ENCODE results near the gene HEPACAM2. TPM values are rescaled to one million over a fixed set of nuclear protein-coding genes. Genes with fewer than 3 reads are reported as not detected.

HEPACAM2 gene
- total RNA-seq, 1 experiment from 2014 or later, result not detected

DNA sequence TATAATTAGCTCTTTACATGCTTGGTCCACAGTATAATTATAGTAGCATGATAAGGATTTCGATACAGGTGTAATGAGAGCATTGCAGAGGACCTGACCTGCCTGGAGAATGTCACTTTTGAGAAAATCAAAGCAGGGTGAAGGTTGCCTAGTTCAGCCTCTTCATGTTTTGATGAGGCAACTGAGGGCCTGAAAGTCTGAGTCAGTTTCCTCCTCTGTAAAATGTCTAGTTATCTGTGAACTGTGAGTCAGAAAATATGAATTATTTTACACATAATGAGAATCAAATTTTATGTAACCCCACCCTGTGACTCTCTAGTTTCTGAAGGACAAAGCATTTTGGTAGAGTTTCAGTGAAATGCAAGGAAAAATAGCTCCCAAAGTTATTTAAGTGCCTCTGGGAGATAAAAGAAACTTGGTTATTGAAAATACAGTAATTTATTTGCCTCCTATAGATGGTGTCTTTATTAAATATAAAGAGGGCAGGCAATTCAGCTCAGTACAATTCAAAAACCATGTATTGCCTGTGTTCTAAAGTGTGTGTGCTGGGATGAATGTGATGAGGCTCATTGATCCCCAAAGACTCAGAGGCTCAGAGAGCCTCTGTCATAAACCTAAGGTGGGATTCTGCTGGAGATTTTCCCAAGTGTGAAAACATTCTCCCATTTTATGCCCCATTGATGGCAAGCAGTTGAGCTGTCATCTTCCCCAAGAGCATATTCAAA, 40.8 kb downstream of the HEPACAM2 start:
- H3K14ac ChIP-seq (ENCODE audit: insufficient read depth, low read length), result no peak overlapping the region
- H4K20me1 ChIP-seq (ENCODE audit: control insufficient read depth, insufficient read depth, insufficient read length), result no peaks in the 10 kb centered on the region
- H3K27me3 ChIP-seq (ENCODE audit: insufficient read depth, low read length), result no peaks in the 10 kb centered on the region
- no peak overlapping the region for H3K4me3 Mint-ChIP-seq
- H3K23me2 ChIP-seq (ENCODE audit: insufficient read length, low read depth, low read length, poor library complexity, severe bottlenecking), result no peaks in the 10 kb centered on the region
- no peak overlapping the region for H3T11ph ChIP-seq (ENCODE audit: low read length)
- H3K27me3 Mint-ChIP-seq (ENCODE audit: low read depth), result peaks cover 18% of the 10 kb centered on the region
- H2AFZ ChIP-seq (ENCODE audit: low read length), result no peak overlapping the region
- no peak overlapping the region for H2BK20ac ChIP-seq (ENCODE audit: low read depth, low read length, poor library complexity, severe bottlenecking)
- H3K27ac Mint-ChIP-seq, result no peak overlapping the region
- TF ChIP-seq, protein P1, sequence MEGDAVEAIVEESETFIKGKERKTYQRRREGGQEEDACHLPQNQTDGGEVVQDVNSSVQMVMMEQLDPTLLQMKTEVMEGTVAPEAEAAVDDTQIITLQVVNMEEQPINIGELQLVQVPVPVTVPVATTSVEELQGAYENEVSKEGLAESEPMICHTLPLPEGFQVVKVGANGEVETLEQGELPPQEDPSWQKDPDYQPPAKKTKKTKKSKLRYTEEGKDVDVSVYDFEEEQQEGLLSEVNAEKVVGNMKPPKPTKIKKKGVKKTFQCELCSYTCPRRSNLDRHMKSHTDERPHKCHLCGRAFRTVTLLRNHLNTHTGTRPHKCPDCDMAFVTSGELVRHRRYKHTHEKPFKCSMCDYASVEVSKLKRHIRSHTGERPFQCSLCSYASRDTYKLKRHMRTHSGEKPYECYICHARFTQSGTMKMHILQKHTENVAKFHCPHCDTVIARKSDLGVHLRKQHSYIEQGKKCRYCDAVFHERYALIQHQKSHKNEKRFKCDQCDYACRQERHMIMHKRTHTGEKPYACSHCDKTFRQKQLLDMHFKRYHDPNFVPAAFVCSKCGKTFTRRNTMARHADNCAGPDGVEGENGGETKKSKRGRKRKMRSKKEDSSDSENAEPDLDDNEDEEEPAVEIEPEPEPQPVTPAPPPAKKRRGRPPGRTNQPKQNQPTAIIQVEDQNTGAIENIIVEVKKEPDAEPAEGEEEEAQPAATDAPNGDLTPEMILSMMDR (conservative IDR thresholded peaks at IDR 0.05), result no peak
- H3K36me3 Mint-ChIP-seq (ENCODE audit: insufficient read depth in 1 of 3, low read depth in 3 of 3), result no peaks in the 10 kb centered on the region
- no peak for DNase-seq
- H3K4ac ChIP-seq (ENCODE audit: low read depth, low read length), result no peak overlapping the region
- H3K79me1 ChIP-seq (ENCODE audit: insufficient read depth, low read depth, low read length, poor library complexity, severe bottlenecking), result no peaks in the 10 kb centered on the region
- H2AK5ac ChIP-seq (ENCODE audit: insufficient read length, low read length), result no peak overlapping the region
- H3K23ac ChIP-seq (ENCODE audit: insufficient read length, low read depth, low read length), result no peak overlapping the region
- H2BK120ac ChIP-seq (ENCODE audit: low read depth, low read length, poor library complexity, severe bottlenecking), result no peak overlapping the region
- no peak overlapping the region for H3K4me2 ChIP-seq (ENCODE audit: insufficient read depth, insufficient read length, low read length)
- no peak overlapping the region for H2BK5ac ChIP-seq (ENCODE audit: insufficient read length, low read length)
- H4K8ac ChIP-seq (replicated peaks; ENCODE audit: insufficient read length, low read depth, low read length), result no peak overlapping the region
- H3K4me1 ChIP-seq (ENCODE audit: insufficient read depth, low read length), result no peaks in the 10 kb centered on the region
- H3K18ac ChIP-seq (ENCODE audit: insufficient read length, low read depth, low read length), result no peak overlapping the region
- no peak overlapping the region for H3K9ac ChIP-seq (ENCODE audit: extremely low read depth, insufficient read length, low read length)
- no peak overlapping the region for H4K91ac ChIP-seq (ENCODE audit: insufficient read length, low read depth, low read length)
- H2BK12ac ChIP-seq (ENCODE audit: insufficient read length, low read depth, low read length), result no peak overlapping the region
- H3K27ac ChIP-seq (ENCODE audit: insufficient read length, low read depth, low read length), result no peak overlapping the region
- H3K9me3 Mint-ChIP-seq, result no peaks in the 10 kb centered on the region
- no peaks in the 10 kb centered on the region for H3K9me3 ChIP-seq (ENCODE audit: control insufficient read depth, low read depth, low read length)
- no peaks in the 10 kb centered on the region for H3K79me2 ChIP-seq (ENCODE audit: insufficient read depth, low read length)
- no peak overlapping the region for H4K5ac ChIP-seq (ENCODE audit: insufficient read length, low read depth, low read length)
- no peaks in the 10 kb centered on the region for H3K4me1 Mint-ChIP-seq
- no peak overlapping the region for H3K56ac ChIP-seq (ENCODE audit: insufficient read length, low read depth, low read length)
- H2BK15ac ChIP-seq (ENCODE audit: low read depth, low read length), result no peak overlapping the region
- WGBS (ENCODE audit: extremely low coverage, insufficient read length, low lambda C conversion rate), result no CpG with 5 or more reads among the region's 1 CpG
